Endodermal cell (in vitro differentiated cells): ENCODE data around the gene ABCF3. TPM values are rescaled to one million over a fixed set of nuclear protein-coding genes. Genes with fewer than 3 reads are reported as not detected.

Experiments
- DNase-seq: peaks from one replicate; pipeline ENCODE4 v3.0.0-alpha.2; 2017
- H3K27ac ChIP-seq: 2 replicates; pipeline ENCODE4 v1.5.1; 2013; ENCODE audit warnings: mild to moderate bottlenecking, low read depth, low read length, moderate library complexity
- H3K27me3 ChIP-seq: 2 replicates; pipeline ENCODE4 v1.6.1; 2013; ENCODE audit warnings: mild to moderate bottlenecking, low read length, moderate library complexity; ENCODE audit not compliant: insufficient read depth, control insufficient read depth, poor library complexity, severe bottlenecking
- H3K36me3 ChIP-seq: 2 replicates; pipeline ENCODE4 v1.7.0; 2013; ENCODE audit warnings: mild to moderate bottlenecking, low read length, moderate library complexity; ENCODE audit not compliant: control insufficient read depth, insufficient read depth
- H3K4me1 ChIP-seq: one replicate; pipeline ENCODE4 v1.7.0; 2013; ENCODE audit warnings: low read length; ENCODE audit not compliant: control insufficient read depth, insufficient read depth
- H3K4me3 ChIP-seq: 2 replicates; pipeline ENCODE4 v1.5.1; 2013; ENCODE audit warnings: mild to moderate bottlenecking, low read length, moderate library complexity
- H3K9ac ChIP-seq: 2 replicates; pipeline ENCODE4 v1.6.1; 2013; ENCODE audit warnings: mild to moderate bottlenecking, low read length, moderate library complexity; ENCODE audit not compliant: poor library complexity, severe bottlenecking; ENCODE audit errors: extremely low read depth
- H3K9me3 ChIP-seq: 2 replicates; pipeline ENCODE4 v1.6.1; 2013; ENCODE audit warnings: mild to moderate bottlenecking, low read length, moderate library complexity; ENCODE audit not compliant: control insufficient read depth
- H3K27ac Mint-ChIP-seq: 2 replicates; pipeline ENCODE4 v1.8.0; 2020; ENCODE audit warnings: mixed read lengths
- H3K27me3 Mint-ChIP-seq: 2 replicates; pipeline ENCODE4 v1.8.0; 2021; ENCODE audit warnings: mild to moderate bottlenecking, mixed read lengths; ENCODE audit not compliant: insufficient read depth
- H3K36me3 Mint-ChIP-seq: 2 replicates; pipeline ENCODE4 v1.8.0; 2020; ENCODE audit warnings: low read depth, mixed read lengths
- H3K4me1 Mint-ChIP-seq: 2 replicates; pipeline ENCODE4 v1.8.0; 2020; ENCODE audit warnings: mixed read lengths
- H3K4me3 Mint-ChIP-seq: 2 replicates; pipeline ENCODE4 v1.8.0; 2020; ENCODE audit warnings: mild to moderate bottlenecking, moderate library complexity, mixed read lengths
- H3K9me3 Mint-ChIP-seq: 2 replicates; pipeline ENCODE4 v1.8.0; 2020; ENCODE audit warnings: mild to moderate bottlenecking, mixed read lengths
- WGBS, 2 experiments: methylation state at CpG; one replicate each; pipeline versions ENCODE4 v1.1.5 to v1.1.7; 2013; ENCODE audit warnings: missing lambda C conversion rate in 2 of 2, mixed read lengths in 1 of 2; ENCODE audit not compliant: insufficient coverage in 1 of 2, insufficient read length in 1 of 2; 5-methylcytosine and 5-hydroxymethylcytosine counted together
- total RNA-seq, 2 donors: library from RNA; stranded (reverse); fragmentation: NEBNext Ultra II Directional in 1 of 2; extraction: Animal tissue kit (Norgen Biotek cat#: 25700) in 1 of 2; gene quantifications; 2 replicates in 1 of 2; 3 replicates in 1 of 2; pipeline ENCODE4 v1.2.1, GENCODE V29; 2021
- TF ChIP-seq, protein P1 (sequence below): fragments of 200-600 bp; sonication (generic); conservative IDR thresholded peaks from 2 replicates; pipeline ENCODE4 v1.5.0; 2021; ENCODE audit warnings: antibody characterized with exemption, mild to moderate bottlenecking

Gene ABCF3
- total RNA-seq, 2 donors from 2014 or later: 57.6 to 57.8 TPM

GRCh38 chr3:184229394-184230080 is 43.5 kb downstream of the ABCF3 start, which contains the start of gene VWA5B2:
Gene VWA5B2 (plus strand): TSS chr3:184229585. CDS start chr3:184230529, 944 bp downstream.
- WGBS, 2 experiments: 1% methylated on average over 37 to 66 of the region's 66 CpGs
- H3K4me3 ChIP-seq: peak within 1 kb of the TSS; percentile 73
- peaks cover 84% of the 10 kb centered on the region for H3K27me3 Mint-ChIP-seq
- no peak within 1 kb of the TSS for H3K27ac ChIP-seq
- H3K9me3 ChIP-seq: no peaks in the 10 kb centered on the region
- DNase-seq: peak; percentile 90
- peaks cover 2% of the 10 kb centered on the region for H3K4me1 Mint-ChIP-seq
- H3K27me3 ChIP-seq: peaks cover 94% of the 10 kb centered on the region
- no peaks in the 10 kb centered on the region for H3K36me3 Mint-ChIP-seq
- H3K27ac Mint-ChIP-seq: no peak within 1 kb of the TSS
- TF ChIP-seq, protein P1, sequence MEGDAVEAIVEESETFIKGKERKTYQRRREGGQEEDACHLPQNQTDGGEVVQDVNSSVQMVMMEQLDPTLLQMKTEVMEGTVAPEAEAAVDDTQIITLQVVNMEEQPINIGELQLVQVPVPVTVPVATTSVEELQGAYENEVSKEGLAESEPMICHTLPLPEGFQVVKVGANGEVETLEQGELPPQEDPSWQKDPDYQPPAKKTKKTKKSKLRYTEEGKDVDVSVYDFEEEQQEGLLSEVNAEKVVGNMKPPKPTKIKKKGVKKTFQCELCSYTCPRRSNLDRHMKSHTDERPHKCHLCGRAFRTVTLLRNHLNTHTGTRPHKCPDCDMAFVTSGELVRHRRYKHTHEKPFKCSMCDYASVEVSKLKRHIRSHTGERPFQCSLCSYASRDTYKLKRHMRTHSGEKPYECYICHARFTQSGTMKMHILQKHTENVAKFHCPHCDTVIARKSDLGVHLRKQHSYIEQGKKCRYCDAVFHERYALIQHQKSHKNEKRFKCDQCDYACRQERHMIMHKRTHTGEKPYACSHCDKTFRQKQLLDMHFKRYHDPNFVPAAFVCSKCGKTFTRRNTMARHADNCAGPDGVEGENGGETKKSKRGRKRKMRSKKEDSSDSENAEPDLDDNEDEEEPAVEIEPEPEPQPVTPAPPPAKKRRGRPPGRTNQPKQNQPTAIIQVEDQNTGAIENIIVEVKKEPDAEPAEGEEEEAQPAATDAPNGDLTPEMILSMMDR: peak; percentile 61
- H3K36me3 ChIP-seq: no peaks in the 10 kb centered on the region
- no peaks in the 10 kb centered on the region for H3K4me1 ChIP-seq
- H3K4me3 Mint-ChIP-seq: peak within 1 kb of the TSS; percentile 45
- H3K9me3 Mint-ChIP-seq: no peaks in the 10 kb centered on the region
- no peak within 1 kb of the TSS for H3K9ac ChIP-seq

GRCh38 chr3:184230081-184230602 is 44.1 kb downstream of the ABCF3 start:
- 3 to 4% methylated on average over 38 to 61 of the region's 61 CpGs for WGBS, 2 experiments

GRCh38 chr3:184230603-184231528 is 44.9 kb downstream of the ABCF3 start:
- Mint-ChIP-seq H3K4me1 (peaks cover 5% of the 10 kb centered on the region), H3K36me3 (no peaks in the 10 kb centered on the region), H3K9me3 (no peaks in the 10 kb centered on the region), H3K27me3 (peaks cover 86% of the 10 kb centered on the region), H3K4me3 (peak overlapping the region; percentile 47), H3K27ac (no peak overlapping the region)
- H3K36me3 ChIP-seq: no peaks in the 10 kb centered on the region
- peak; percentile 78 for DNase-seq
- H3K4me3 ChIP-seq: no peak overlapping the region
- H3K27ac ChIP-seq: no peak overlapping the region
- no peak overlapping the region for H3K9ac ChIP-seq
- peaks cover 91% of the 10 kb centered on the region for H3K27me3 ChIP-seq
- 11 to 28% methylated on average over 13 to 79 of the region's 79 CpGs for WGBS, 2 experiments
- peaks cover 3% of the 10 kb centered on the region for H3K4me1 ChIP-seq
- TF ChIP-seq, protein P1: no peak
- H3K9me3 ChIP-seq: no peaks in the 10 kb centered on the region

More at GRCh38 chr3:184230081-184230602, 44.1 kb downstream of the ABCF3 start:
- no peak overlapping the region for H3K9ac ChIP-seq
- H3K27ac ChIP-seq: no peak overlapping the region
- H3K9me3 ChIP-seq: no peaks in the 10 kb centered on the region
- Mint-ChIP-seq H3K4me3 (peak overlapping the region; percentile 45), H3K27me3 (peaks cover 86% of the 10 kb centered on the region), H3K36me3 (no peaks in the 10 kb centered on the region), H3K9me3 (no peaks in the 10 kb centered on the region), H3K27ac (no peak overlapping the region), H3K4me1 (peaks cover 2% of the 10 kb centered on the region)
- H3K36me3 ChIP-seq: no peaks in the 10 kb centered on the region
- no peaks in the 10 kb centered on the region for H3K4me1 ChIP-seq
- no peak overlapping the region for H3K4me3 ChIP-seq
- H3K27me3 ChIP-seq: peaks cover 94% of the 10 kb centered on the region
- TF ChIP-seq, protein P1: no peak
- peak; percentile 69 for DNase-seq
